NOMO-1 treated with dmso at 0.1 percent for 144 hours (cell line): ENCODE measurements around the gene SRI.
"Not testable (repeated sequence)": the region's sequence is repeated elsewhere in the genome, so short reads cannot be mapped to it uniquely, and the experiment has no call there.

ENCODE experiments used
- DNase-seq: peaks from one replicate; lab custom pipeline; 2025; ENCODE audit not compliant: unreplicated experiment; lab: John Stamatoyannopoulos, UW

SRI gene

GRCh38 chr7:88184848-88185304 is 35.0 kb downstream of the SRI start:
- peak; percentile 11 for DNase-seq

GRCh38 chr7:88183051-88183450 is 36.8 kb downstream of the SRI start:
- DNase-seq = no peak

GRCh38 chr7:88176190-88176589 is 43.6 kb downstream of the SRI start:
- DNase-seq = no peak

GRCh38 chr7:88172842-88173241 is 47.0 kb downstream of the SRI start:
- DNase-seq = no peak

- DNase-seq = no peak
Measured at GRCh38 chr7:88169717-88170320, 50.0 kb downstream of the SRI start.

GRCh38 chr7:88167721-88168120 is 52.1 kb downstream of the SRI start:
- DNase-seq = no peak

GRCh38 chr7:88167223-88167622 is 52.6 kb downstream of the SRI start:
- no peak for DNase-seq

- no peak for DNase-seq
Measured at GRCh38 chr7:88165697-88166096, 54.1 kb downstream of the SRI start.

- DNase-seq = not testable (repeated sequence)
Measured at GRCh38 chr7:88159741-88160140, 60.1 kb downstream of the SRI start.

GRCh38 chr7:88156356-88156755 is 63.5 kb downstream of the SRI start:
- no peak for DNase-seq

GRCh38 chr7:88155756-88156155 is 64.1 kb downstream of the SRI start:
- DNase-seq = no peak
